Heart left ventricle (tissue), 13 donors: ENCODE measurements around the gene HHIPL1.

Source experiments
- CTCF ChIP-seq, 12 donors: fragments of 200-600 bp; sonication (generic) in 4 of 12; IDR thresholded peaks; one replicate each; pipeline versions ENCODE4 v1.5.0 to v1.8.0; 2018 to 2022; ENCODE audit warnings: antibody characterized with exemption in 12 of 12, mild to moderate bottlenecking in 5 of 12
- POLR2A ChIP-seq, 2 donors: fragments of 450-650 bp; IDR thresholded peaks; one replicate each; pipeline ENCODE4 v1.6.1; 2017; ENCODE audit warnings: antibody characterized with exemption in 2 of 2, mild to moderate bottlenecking in 2 of 2, moderate library complexity in 2 of 2
- donor health status: ischemic (EF 13 %, LVEDD 7.1; RV severe dilation, severe dysfunction).
- donor health status: DM: no; HTN: yes; CAD: no.
- donor health status: DM: no; HTN: no; CAD: no.
- donor health status: ischemic (EF 25% LVEDD 6.9; RV normal size, moderate dysfunction).
- donor health status: ischemic (EF 25% LVEDD 5.7; RV mildly dilated, moderate dysfunction).
- donor health status: ischemic (EF 35%, LVEDD 5.7; RV mildly dilated, moderate dysfunction).
- donor health status: nonischemic (EF 11% LVEDD 7.7; RV severe dilation, severe dysfunction).
- donor health status: DM: yes; HTN: yes; CAD: no.
- donor health status: PGD.
- donor health status: ischemic (EF 29% LVEDD 5.4; RV normal size, mild dysfunction).
- donor health status: nonischemic (EF 23%, LVEDD 6.1; RV moderate dilation, normal function).

DNA sequence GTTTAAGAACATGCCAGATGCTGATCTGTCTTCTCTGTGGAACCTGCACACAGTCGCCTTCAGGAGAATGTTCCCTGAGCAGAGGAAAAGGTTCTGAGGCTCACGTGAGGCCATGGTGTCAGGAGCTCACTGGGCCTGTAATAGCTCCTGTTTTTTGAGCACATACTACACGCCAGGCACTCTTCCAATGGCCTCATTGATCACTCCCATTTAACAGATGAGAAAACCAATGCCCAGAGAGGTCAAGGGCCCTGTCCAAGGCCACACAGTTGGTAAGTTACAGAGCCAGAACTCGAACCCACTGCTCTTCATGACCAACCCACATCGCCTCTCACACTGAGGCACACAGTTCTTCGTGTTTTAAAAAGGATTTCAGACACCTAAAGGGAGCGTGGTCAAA lies 7.3 kb upstream of the HHIPL1 start:
- no peak for TF ChIP-seq CTCF (IDR thresholded peaks at IDR 0.05)
- TF ChIP-seq POLR2A (IDR thresholded peaks at IDR 0.05), result no peak
